HG03565 (cell line): Measurements from ENCODE around the gene CWF19L1.
A peak's percentile ranks its signal among the peaks of the same experiment; 100 is the strongest.

Experiments
- ATAC-seq: cut with Tn5 transposase; IDR thresholded peaks from one replicate; pipeline ENCODE4 v1.9.1; 2021; ENCODE audit warnings: mild to moderate bottlenecking, moderate library complexity; ENCODE audit not compliant: unreplicated experiment

CWF19L1 gene

DNA sequence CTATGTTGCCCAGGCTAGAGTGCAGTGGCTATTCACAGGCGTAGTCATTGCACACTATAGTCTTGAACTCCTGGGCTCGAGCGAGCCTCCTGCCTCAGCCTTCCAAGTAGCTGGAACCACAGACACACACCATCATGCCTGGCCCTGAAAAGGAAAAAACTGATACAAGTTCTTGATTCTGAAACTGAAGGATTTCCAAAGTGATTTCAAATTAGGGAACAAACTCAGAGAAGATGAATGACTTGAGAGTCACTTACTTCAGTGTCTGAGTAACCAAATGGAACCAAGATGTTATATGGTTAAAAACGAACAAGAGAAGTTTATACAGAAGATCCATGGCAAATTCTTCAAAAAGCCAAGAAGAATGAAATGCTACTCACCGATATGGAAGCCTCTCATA, 14.4 kb downstream of the CWF19L1 start:
- ATAC-seq = no peak

DNA sequence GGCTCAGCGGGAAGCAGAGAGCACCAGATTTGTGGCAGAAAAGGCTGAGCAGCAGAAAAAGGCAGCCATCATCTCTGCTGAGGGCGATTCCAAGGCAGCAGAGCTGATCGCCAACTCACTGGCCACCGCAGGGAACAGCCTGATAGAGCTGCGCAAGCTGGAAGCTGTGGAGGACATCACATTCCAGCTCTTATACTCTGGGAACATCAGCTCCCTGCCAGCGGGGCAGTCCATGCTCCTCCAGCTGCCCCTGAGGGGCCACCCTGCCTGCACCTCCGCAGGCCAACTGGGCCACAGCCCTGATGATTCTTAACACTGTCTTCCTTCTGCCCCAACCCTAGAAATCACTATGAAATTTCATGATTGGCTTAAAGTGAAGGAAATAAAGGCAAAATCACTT, 18.6 kb downstream of the CWF19L1 start:
- ATAC-seq = no peak

- no peak for ATAC-seq
These were observed 21.8 kb downstream of the CWF19L1 start for GRCh38 chr10:100245484-100246220.

GRCh38 chr10:100239851-100240250, 27.6 kb downstream of the CWF19L1 start:
- no peak for ATAC-seq

DNA sequence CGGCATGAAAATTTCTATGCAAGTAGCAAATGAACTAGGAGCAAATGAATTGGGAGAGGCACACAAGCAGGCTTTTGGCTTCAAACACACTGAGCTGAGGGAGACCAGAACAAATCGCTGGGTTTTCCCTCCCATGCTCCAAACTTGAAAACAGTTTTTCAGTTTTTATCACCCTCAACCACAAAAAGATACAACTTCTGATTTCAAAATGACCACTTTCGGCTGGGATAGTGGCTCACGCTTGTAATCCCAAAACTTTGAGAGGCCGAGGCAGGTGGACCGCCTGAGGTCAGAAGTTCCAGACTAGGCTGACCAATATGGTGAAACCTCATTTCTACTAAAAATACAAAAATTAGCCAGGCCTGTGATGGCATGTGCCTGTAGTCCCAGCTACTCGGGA, 29.0 kb downstream of the CWF19L1 start:
- no peak for ATAC-seq

GRCh38 chr10:100232101-100232500, 35.3 kb downstream of the CWF19L1 start:
- ATAC-seq = no peak

DNA sequence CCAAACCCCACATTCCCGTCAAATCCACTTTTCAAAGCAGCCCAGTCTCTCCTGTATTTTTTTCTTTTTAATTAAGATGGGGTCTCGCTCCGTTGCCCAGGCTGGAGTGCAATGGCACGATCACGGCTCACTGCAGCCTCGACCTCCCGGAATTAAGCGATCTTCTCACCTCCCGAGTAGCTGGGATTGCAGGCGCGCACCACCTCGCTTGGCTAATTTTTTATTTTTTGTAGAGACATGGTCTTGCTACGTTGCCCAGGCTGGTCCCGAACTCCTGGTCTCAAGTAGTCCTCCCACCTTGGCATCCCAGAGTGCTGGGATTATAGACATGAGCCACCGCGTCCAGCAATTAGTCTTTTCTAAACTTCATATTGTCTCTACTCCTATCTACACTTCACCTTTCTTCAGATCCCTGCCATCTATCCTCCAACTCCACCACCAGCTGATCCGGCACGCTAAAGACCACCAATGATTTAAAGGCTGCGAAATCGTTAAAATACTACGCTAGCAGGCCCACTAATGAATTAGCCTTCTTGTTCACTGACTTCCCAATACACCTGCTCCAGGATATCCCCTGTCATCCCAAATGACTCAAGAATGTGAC, 37.5 kb downstream of the CWF19L1 start:
- ATAC-seq = no peak

GRCh38 chr10:100223879-100224278, 43.6 kb downstream of the CWF19L1 start:
- no peak for ATAC-seq

- no peak for ATAC-seq
These were observed 44.9 kb downstream of the CWF19L1 start for GRCh38 chr10:100222529-100222928.

- no peak for ATAC-seq
These were observed 51.4 kb downstream of the CWF19L1 start for GRCh38 chr10:100216006-100216405.

DNA sequence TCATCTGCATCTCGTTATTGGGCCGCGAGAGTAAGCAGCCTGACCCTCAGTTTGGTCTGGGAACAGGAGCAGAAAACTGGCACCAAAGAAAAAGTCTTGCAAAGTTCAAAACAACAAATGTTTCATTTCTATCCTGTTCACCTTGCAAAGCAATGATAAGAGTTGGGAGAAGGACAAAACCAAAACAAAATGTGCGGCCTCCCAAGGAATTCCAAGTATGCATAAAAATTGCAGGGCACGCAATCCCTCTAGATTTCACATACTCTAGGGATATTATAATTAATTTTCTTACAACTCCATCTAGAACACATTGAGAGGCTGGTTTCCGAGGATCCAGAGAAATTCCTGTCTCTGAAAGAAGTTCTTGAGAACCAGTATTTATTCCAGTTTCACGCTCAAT, 58.1 kb downstream of the CWF19L1 start:
- ATAC-seq = no peak

DNA sequence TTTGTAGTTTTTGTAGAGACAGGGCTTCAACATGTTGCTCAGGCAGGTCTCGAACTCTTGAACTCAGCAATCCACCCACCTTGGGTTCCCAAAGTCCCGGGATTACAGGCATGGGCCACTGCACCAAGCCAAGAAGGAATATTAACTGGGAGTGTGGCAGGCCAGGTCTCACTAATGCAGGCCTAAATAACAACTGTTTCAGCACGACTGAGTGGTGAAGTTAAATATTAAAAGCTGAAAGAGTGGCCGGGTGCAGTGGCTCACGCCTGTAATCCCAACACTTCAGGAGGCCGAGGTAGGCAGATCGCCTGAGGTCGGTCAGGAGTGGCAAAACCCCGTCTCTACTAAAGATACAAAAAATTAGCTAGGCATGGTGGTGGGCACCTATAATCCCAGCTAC, 59.2 kb downstream of the CWF19L1 start:
- no peak for ATAC-seq

DNA sequence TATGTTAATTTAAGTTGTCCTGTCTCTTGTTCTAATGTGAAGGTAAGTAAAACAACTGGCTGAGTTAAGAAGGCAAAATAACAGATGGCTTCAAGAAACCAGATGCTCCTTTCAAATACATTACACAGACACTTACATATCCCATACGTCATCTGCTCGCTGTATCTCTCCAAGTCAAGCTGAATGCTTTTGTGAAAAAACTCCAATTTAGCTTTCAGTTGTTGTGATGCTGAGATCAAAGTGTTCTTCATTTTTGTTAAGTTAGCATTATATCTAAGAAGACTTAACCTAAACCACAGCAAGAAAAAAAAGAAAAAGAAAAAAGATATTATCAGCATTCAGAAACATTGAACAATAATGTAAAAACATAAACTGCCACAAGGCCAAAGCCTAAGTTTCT, 63.1 kb downstream of the CWF19L1 start:
- ATAC-seq = no peak

GRCh38 chr10:100201549-100201948, 65.9 kb downstream of the CWF19L1 start:
- no peak for ATAC-seq

DNA sequence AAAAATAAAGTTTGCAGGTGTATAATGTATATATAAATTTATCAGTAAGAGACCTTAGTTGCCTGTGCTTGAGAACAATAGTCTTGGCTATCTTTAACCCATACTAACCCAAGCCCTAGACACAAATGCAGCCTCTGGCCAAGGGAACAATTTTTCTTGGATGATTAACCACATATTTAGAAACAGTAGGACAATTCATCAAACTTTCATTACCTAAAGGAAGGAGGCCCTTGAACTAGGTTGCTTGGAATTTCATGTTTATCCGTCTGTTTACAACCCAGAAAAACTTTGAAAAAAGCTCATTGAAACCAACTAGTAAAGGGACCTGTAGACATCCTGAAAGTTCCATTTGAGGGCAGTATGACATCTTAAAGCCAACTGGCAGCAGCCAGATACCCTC, 72.7 kb downstream of the CWF19L1 start:
- no peak for ATAC-seq

DNA sequence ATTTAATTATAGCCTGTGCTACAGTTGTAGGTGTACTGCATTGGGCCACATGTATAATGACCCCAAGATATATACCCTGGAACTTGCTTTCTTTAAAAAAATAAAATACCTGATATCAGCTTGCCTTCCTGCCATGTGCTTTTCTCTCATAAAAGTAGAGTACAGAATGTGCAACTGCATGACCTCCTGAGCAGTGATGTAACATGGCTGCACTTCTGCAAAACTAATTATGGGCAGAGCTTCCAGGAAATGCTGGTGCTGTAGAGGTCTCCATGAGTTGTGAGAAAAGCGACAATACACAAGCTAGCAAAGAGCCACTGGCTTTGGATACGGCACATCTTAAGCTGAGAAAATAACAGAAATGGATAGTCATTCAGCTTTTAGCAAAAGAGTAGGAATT, 75.1 kb downstream of the CWF19L1 start:
- ATAC-seq = no peak

DNA sequence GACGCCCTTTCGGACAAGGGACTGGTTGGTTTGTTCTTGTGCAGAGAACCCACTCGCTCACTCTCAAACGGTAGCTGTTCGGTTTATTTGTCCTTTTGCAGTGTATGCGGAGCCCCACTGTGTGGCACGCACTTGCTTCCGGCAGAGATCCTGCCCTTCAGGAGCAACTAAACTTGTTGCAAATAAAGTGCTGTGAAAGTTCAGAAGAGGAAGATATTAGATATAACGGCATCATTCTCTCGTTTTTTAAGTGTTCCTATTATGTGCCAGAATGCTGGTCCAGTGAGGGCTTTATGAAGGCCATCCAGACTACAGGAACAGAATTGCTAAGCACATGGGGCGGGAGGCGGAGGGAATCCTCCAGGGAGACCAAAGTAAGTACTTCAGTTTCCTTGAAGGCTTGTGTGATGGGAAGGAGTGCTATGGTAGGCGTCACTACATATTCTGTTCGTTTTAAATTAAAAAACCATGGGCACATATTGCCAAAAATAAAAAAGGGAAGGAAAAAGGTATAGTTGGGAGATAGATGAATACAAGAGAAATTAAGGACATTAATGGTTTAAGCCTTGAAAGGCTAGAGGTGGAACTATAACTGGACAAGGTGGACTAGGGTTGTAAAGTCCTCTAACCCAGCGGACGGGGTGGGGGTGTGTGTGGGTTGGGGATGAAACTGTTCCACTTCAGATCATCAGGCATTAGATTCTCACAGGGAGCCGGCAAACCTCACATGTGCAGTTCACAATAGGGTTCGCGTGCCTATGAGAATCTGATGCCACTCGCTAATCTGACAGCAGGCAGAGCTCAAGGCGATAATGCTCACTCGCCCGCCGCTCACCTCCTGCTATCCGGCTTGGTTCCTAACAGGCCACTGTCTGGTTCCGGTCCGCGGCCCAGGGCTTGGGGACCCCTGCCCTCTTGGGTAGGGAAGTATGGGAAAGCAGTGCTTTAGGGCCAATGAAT, 80.9 kb downstream of the CWF19L1 start:
- no peak for ATAC-seq

DNA sequence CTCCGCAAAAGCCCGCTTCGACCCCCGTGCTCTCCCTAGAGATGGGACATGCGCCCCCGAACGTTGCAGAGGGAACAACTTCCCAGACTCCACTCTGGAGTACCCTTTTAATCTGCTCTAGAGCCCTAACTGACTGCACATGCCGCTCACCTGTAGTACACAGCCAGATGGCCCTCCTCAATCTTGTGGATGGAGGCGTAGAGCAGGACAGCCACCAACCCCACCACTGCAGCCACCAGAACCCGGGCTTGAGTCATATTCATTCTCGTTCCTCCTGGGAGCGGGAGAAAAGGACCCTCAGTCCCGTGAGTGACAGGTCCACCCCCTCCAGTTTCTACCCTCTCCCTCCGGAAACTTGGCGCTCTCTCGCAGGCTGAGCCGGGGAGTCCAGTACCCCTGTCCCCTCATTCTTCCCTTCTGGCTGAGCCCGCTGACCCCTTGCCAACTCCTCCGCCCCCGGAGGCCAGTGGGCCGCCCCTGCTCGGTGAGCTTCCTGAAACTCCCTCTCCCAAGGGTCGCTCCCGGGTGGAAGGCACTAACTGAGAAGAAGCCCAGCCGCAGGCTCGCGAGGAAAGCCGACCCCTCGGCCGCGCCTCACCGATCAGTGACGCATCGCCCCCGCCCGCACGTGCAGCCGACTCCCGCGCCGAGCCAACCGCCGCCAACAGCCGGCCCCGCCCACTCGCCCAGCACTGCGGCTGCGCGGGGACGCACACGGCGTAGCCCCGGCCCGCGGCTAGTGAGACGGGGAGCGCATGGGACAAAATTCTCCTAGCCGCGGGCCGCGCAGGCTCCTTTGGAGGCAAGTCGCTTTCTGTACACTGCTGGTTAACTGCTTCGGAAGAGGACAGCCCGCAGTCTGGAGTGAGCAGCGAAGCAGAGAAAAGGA, 81.8 kb downstream of the CWF19L1 start, which contains the start of gene ERLIN1:
Gene ERLIN1 (minus strand): TSS at position 666 of the 889 bp plus-strand sequence. CDS start 403 bp downstream, at position 263.
- peak; percentile 67 for ATAC-seq

- no peak for ATAC-seq
These were observed 82.6 kb downstream of the CWF19L1 start for GRCh38 chr10:100184840-100185239.

DNA sequence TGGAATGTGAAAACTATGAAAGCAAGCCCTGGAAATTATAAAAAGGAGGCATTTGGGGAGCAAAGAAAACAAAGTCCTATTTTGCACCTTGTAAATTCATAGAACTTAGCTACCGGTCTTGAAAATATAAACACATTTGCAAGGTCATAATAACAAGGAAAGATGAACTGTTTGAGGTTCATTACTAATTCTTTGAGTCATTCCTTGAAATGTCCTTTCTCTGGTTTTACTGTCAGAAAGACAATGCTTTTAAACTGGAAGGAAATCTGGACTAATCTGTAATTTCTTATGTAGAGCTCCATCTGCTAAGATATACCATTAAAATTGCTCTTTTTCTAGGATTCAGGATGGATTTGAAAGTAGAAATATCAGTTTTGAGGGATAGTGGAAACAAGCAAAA, 83.0 kb downstream of the CWF19L1 start:
- ATAC-seq = no peak

DNA sequence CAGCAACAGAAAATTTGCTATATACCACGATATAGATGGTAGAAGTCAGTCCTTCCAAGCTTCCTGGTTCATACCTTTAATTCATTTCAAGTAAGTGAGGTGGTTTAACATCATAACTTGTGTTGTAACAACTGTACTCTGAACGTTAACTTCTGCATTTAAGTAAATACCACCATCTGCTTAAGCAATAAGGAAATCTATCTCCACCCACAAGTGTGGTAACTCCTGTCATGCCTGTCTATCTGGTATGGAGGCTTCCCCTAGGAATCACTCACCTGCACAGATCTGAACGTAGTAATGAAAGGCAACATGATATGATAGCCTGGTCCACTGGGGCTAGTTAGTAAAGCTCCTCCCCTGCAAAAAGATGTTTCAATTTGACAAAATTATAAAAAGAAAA, 84.0 kb downstream of the CWF19L1 start:
- no peak for ATAC-seq
